ENCODE results near the gene SART3.

Gene SART3

DNA sequence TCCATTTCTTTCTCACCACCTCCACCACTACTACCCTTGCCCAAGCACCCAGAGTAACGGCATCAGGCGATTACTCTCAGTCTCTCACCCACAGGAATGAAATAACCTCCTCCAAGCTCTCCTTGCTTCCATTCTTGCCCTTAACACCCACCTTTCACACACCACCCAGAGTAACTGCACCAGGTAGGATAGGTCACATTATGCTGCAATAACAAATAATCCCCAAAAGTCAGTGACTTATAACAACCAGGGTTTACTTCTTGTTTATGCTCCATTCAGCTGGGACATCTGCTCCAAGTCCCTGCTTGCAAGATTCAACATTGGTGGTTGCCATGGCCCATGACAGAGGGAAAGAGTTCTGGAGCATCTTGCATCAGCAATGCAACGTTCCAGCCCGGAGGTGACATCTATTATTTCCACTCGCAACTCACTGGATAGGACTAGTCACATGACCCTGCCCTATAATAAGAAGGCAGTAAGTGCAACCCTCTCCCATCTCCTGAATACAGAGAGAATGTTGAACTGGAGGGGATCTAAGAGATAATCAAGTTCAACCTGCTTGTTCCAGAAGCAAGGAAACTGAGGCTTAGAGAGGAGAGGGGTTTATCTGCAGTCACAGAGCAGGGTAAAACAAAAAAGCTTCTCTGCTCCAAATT is 87.4 kb downstream of the SART3 start:
- in situ Hi-C loops (cut with MboI; ENCODE audit: low sequenced_read_pairs, unreplicated experiment), result no loop called here
- DNase-seq (ENCODE audit: low spot score), result no peak
- TF ChIP-seq CTCF (IDR thresholded peaks at IDR 0.05; ENCODE audit: borderline replicate concordance, control extremely low read depth, extremely low read depth, insufficient read depth, missing control alignments), result no peak
